ENCODE measurements around the gene GTF2F2.

DNA sequence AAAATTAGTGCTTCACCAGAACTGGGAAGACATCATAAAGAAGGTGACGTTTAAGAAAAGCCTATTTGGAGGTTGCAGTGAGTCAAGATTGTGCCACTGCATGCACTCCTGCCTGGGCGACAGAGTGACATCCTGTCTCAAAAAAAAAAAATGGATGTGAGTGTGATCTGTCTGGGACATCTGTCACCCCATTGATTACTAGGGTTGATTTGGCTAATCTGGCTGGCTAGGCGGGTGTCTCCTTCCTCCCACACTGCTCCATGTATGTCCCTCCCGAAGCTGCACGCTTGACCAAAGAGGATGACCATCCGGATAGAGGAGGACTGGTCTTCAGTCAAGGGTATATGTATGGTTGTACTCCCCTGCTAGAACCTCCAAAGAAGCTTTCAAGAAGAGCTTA, 2.6 kb downstream of the GTF2F2 start:
- TF ChIP-seq TARDBP (IDR thresholded peaks at IDR 0.05) (no peak), FOXM1 (IDR thresholded peaks at IDR 0.05; ENCODE audit: borderline replicate concordance) (no peak), SP1 (IDR thresholded peaks at IDR 0.05) (no peak), SUZ12 (IDR thresholded peaks at IDR 0.05) (no peak), NFRKB (IDR thresholded peaks at IDR 0.05) (no peak)

All from HEK293T (cell line).